WI38 (cell line): Measurements from ENCODE around the gene CUTA.

Experiments used
- H3K4me3 ChIP-seq: 2 replicates; pipeline ENCODE4 v1.5.1; 2011; ENCODE audit warnings: low read depth, mild to moderate bottlenecking, control low read depth, low read length
- CTCF ChIP-seq: IDR thresholded peaks from 2 replicates; pipeline ENCODE4 v1.5.1; 2012; ENCODE audit warnings: low read depth, mild to moderate bottlenecking, control low read depth, low read length

Gene CUTA

GRCh38 chr6:33427585-33428223 is 9.8 kb upstream of the CUTA start:
- TF ChIP-seq CTCF: no peak

GRCh38 chr6:33426590-33427511 is 8.9 kb upstream of the CUTA start:
- H3K4me3 ChIP-seq: peak overlapping the region; percentile 61
- no peak for TF ChIP-seq CTCF

More at GRCh38 chr6:33427585-33428223, 9.8 kb upstream of the CUTA start:
- H3K4me3 ChIP-seq: peak overlapping the region; percentile 61

- H3K4me3 ChIP-seq: peak overlapping the region; percentile 60
- peak; percentile 46 for TF ChIP-seq CTCF
Measured at GRCh38 chr6:33425668-33426577, 8.0 kb upstream of the CUTA start.

GRCh38 chr6:33424855-33425667 is 7.2 kb upstream of the CUTA start:
- TF ChIP-seq CTCF: no peak
- H3K4me3 ChIP-seq: peak overlapping the region; percentile 60

- no peak for TF ChIP-seq CTCF
- no peak overlapping the region for H3K4me3 ChIP-seq
Measured at GRCh38 chr6:33423777-33424176, 5.9 kb upstream of the CUTA start.

- TF ChIP-seq CTCF: no peak
- H3K4me3 ChIP-seq: peak overlapping the region; percentile 3; the same call in 1 of the 2 replicates
Measured at GRCh38 chr6:33421344-33421643, 3.4 kb upstream of the CUTA start.
